ENCODE results near the gene ITCH. TPM values are rescaled to one million over a fixed set of nuclear protein-coding genes. Genes with fewer than 3 reads are reported as not detected.
"Not testable (repeated sequence)": the region's sequence is repeated elsewhere in the genome, so short reads cannot be mapped to it uniquely, and the experiment has no call there.

The ITCH gene
- total RNA-seq, 6 experiments from 2014 or later = 55.0 to 63.3 (median 59.1) TPM

DNA sequence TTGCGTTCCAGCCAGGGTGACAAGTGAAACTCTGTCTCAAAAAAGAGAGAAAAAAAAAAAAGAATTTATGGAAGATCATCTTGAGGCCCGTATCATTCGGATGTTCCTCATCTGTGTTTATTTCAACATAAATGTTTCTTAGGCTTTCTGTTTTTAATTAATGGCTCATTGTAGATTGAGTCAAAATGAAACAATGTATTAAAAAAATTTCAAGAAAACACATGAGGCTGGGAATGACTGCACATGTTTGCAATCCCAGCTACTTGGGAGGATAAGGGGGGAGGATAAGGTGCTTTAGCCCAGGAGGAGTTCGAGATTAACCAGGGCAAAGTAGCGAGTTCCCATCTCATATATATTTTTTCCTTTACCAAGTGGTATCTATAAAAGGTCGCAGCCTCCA, 47.3 kb downstream of the ITCH start:
- TF ChIP-seq CTCF (IDR thresholded peaks at IDR 0.05) = no peak
- Mint-ChIP-seq H3K4me3 (no peak overlapping the region), H3K9me3 (no peaks in the 10 kb centered on the region), H3K27ac (peak overlapping the region; percentile 61), H3K4me1 (ENCODE audit: low read depth) (peaks cover 43% of the 10 kb centered on the region), H3K27me3 (ENCODE audit: insufficient read depth) (no peaks in the 10 kb centered on the region), H3K36me3 (ENCODE audit: low read depth) (peaks cover 28% of the 10 kb centered on the region)
- peak; percentile 15 for DNase-seq

DNA sequence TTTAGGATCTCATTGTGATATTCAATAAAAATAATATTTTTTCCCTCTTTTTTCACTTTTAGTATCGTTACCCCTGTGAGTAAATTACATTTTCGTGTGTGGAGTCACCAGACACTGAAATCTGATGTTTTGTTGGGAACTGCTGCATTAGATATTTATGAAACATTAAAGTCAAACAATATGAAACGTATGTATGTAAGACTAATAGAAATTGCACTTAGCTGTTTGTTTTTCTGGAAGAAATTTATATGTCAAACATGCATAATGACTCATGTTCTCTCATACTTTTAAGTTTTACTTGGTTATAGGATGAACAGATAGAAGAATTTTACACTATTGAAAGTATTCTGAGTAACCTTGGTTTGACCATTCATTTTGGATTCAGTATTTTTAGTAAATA, 49.4 kb downstream of the ITCH start:
- Mint-ChIP-seq H3K4me1 (ENCODE audit: low read depth) (peaks cover 47% of the 10 kb centered on the region), H3K27me3 (ENCODE audit: insufficient read depth) (no peaks in the 10 kb centered on the region), H3K27ac (peak overlapping the region; percentile 69), H3K9me3 (no peaks in the 10 kb centered on the region), H3K4me3 (peak overlapping the region; percentile 36), H3K36me3 (ENCODE audit: low read depth) (peaks cover 31% of the 10 kb centered on the region)
- no peak for DNase-seq
- no peak for TF ChIP-seq CTCF (IDR thresholded peaks at IDR 0.05)

DNA sequence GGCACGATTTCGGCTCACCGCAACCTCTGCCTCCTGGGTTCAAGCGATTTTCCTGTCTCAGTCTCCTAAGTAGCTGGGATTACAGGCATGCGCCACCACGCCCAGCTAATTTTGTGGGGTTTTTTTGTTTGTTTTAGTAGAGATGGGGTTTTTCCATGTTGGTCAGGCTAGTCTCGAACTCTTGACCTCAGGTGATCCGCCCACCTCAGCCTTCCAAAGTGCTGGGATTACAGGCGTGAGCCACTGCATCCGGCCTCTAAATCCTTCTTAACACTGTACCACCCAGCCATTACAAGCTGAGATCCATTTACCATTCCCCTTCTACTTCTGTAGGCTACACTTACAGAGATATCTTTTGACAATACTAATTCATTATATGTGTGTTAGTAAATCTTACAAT, 51.5 kb downstream of the ITCH start:
- not testable (repeated sequence) for H3K4me3 Mint-ChIP-seq; H3K27me3 Mint-ChIP-seq (ENCODE audit: insufficient read depth); DNase-seq; H3K9me3 Mint-ChIP-seq
- peaks cover 16% of the 10 kb centered on the region for H3K36me3 Mint-ChIP-seq (ENCODE audit: low read depth)
- H3K4me1 Mint-ChIP-seq (ENCODE audit: low read depth) = peaks cover 44% of the 10 kb centered on the region
- peak overlapping the region; percentile 5; the same call in 1 of the 2 replicates for H3K27ac Mint-ChIP-seq

GRCh38 chr20:34415079-34415478, 52.0 kb downstream of the ITCH start:
- no peak for DNase-seq
- H3K36me3 Mint-ChIP-seq (ENCODE audit: low read depth) = peaks cover 16% of the 10 kb centered on the region
- TF ChIP-seq CTCF (IDR thresholded peaks at IDR 0.05) = no peak
- H3K4me3 Mint-ChIP-seq = no peak overlapping the region
- peaks cover 43% of the 10 kb centered on the region for H3K4me1 Mint-ChIP-seq (ENCODE audit: low read depth)
- peak overlapping the region; percentile 5 for H3K27ac Mint-ChIP-seq
- H3K27me3 Mint-ChIP-seq (ENCODE audit: insufficient read depth) = no peaks in the 10 kb centered on the region
- H3K9me3 Mint-ChIP-seq = no peaks in the 10 kb centered on the region

GRCh38 chr20:34420146-34420545, 57.1 kb downstream of the ITCH start:
- Mint-ChIP-seq H3K4me1 (ENCODE audit: low read depth) (peaks cover 14% of the 10 kb centered on the region), H3K27me3 (ENCODE audit: insufficient read depth) (no peaks in the 10 kb centered on the region), H3K36me3 (ENCODE audit: low read depth) (peaks cover 32% of the 10 kb centered on the region), H3K4me3 (no peak overlapping the region), H3K9me3 (no peaks in the 10 kb centered on the region), H3K27ac (no peak overlapping the region)
- TF ChIP-seq CTCF (IDR thresholded peaks at IDR 0.05) = no peak
- no peak for DNase-seq

DNA sequence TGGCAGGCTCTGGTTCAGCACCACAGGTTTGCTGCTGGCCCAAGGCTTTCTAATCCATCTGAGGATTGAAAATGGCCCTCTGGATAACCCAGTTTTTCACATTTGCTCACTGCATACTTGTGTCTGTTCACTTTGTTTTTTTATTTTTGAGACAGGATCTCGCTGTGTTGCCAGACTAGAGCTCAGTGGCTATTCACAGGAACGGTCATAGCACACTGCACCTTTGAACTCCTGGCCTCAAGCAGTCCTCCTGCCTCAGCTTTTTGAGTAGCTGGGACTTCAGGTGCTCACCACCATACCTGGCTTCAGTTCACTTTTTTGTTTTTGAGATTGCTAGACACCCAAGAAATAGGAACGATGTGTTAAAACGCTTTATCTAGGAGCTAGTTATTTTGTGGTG, 57.9 kb downstream of the ITCH start:
- H3K9me3 Mint-ChIP-seq = no peaks in the 10 kb centered on the region
- no peak overlapping the region for H3K4me3 Mint-ChIP-seq
- H3K36me3 Mint-ChIP-seq (ENCODE audit: low read depth) = peaks cover 33% of the 10 kb centered on the region
- no peak for DNase-seq
- peaks cover 15% of the 10 kb centered on the region for H3K4me1 Mint-ChIP-seq (ENCODE audit: low read depth)
- H3K27ac Mint-ChIP-seq = no peak overlapping the region
- no peak for TF ChIP-seq CTCF (IDR thresholded peaks at IDR 0.05)
- no peaks in the 10 kb centered on the region for H3K27me3 Mint-ChIP-seq (ENCODE audit: insufficient read depth)
